OCI-LY3 (cell line): ENCODE data around the gene PITPNC1.

Source experiments
- EZH2phosphoT487 ChIP-seq: fragments of 200-600 bp; shearing (Covaris generic); IDR thresholded peaks from 2 replicates; pipeline ENCODE4 v1.6.1; 2018; ENCODE audit warnings: antibody characterized with exemption, mixed run types, low read depth
- TF ChIP-seq, protein P1 (sequence below): fragments of 200-600, 300-600 bp; sonication (generic); IDR thresholded peaks from 2 replicates; pipeline ENCODE4 v1.5.1; 2014; ENCODE audit warnings: antibody characterized with exemption, low read length, low read depth

DNA sequence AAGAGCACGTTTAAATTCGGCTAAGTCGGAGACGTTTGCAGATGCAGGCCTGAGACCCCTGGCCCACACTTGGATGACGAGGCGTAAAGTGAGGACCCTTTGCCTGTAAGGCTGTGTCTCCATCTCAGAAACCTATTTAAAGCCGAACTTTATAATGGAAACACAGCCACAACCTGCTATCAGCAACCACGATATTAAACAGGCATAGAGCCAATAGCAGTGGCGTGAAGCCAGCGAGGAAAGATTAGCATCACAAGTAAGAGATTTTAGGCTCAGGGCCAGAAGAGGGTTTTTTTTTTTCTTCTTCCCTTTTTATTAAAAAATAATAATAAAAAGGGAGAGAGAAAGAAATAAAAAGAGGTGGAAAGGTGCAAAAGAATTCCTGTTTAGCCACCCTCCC is 229.4 kb downstream of the PITPNC1 start:
- TF ChIP-seq, protein P1, sequence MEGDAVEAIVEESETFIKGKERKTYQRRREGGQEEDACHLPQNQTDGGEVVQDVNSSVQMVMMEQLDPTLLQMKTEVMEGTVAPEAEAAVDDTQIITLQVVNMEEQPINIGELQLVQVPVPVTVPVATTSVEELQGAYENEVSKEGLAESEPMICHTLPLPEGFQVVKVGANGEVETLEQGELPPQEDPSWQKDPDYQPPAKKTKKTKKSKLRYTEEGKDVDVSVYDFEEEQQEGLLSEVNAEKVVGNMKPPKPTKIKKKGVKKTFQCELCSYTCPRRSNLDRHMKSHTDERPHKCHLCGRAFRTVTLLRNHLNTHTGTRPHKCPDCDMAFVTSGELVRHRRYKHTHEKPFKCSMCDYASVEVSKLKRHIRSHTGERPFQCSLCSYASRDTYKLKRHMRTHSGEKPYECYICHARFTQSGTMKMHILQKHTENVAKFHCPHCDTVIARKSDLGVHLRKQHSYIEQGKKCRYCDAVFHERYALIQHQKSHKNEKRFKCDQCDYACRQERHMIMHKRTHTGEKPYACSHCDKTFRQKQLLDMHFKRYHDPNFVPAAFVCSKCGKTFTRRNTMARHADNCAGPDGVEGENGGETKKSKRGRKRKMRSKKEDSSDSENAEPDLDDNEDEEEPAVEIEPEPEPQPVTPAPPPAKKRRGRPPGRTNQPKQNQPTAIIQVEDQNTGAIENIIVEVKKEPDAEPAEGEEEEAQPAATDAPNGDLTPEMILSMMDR, result no peak
- TF ChIP-seq EZH2phosphoT487, result no peak
